ENCODE data around the gene FBXO36. TPM values are rescaled to one million over a fixed set of nuclear protein-coding genes. Genes with fewer than 3 reads are reported as not detected.

FBXO36 gene
- total RNA-seq, 1 donor from 2014 or later, result 3.5 TPM

DNA sequence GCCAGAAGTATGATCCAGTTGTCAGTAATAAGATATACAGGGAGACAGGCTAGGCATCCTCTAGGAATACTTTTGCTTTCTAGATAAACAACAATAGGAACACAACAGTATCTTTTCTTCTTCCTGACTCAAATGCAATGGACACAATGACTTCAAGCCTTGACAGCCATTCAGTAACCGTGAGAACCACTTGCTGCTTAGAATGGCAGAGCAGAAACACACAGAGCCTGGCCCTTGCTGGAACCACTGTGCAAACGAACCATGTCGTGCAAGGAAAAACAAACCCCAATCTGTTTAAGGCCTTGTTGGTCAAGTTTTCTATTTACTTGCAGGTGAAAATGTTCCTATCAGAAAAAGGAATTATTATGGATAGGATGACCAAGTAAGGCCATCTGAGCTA is 19.3 kb upstream of the FBXO36 start:
- no peak for DNase-seq (ENCODE audit: low read depth)
- Histone ChIP-seq H3K4me3 (ENCODE audit: low read depth, low read length) (no peak overlapping the region), H3K27me3 (ENCODE audit: control insufficient read depth, insufficient read depth, low read length) (no peaks in the 10 kb centered on the region), H3K36me3 (ENCODE audit: control insufficient read depth, insufficient read depth, low read length) (no peaks in the 10 kb centered on the region)
- TF ChIP-seq, protein P1, sequence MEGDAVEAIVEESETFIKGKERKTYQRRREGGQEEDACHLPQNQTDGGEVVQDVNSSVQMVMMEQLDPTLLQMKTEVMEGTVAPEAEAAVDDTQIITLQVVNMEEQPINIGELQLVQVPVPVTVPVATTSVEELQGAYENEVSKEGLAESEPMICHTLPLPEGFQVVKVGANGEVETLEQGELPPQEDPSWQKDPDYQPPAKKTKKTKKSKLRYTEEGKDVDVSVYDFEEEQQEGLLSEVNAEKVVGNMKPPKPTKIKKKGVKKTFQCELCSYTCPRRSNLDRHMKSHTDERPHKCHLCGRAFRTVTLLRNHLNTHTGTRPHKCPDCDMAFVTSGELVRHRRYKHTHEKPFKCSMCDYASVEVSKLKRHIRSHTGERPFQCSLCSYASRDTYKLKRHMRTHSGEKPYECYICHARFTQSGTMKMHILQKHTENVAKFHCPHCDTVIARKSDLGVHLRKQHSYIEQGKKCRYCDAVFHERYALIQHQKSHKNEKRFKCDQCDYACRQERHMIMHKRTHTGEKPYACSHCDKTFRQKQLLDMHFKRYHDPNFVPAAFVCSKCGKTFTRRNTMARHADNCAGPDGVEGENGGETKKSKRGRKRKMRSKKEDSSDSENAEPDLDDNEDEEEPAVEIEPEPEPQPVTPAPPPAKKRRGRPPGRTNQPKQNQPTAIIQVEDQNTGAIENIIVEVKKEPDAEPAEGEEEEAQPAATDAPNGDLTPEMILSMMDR (IDR thresholded peaks at IDR 0.05; ENCODE audit: insufficient read depth, low read length, poor library complexity, severe bottlenecking), result no peak

DNA sequence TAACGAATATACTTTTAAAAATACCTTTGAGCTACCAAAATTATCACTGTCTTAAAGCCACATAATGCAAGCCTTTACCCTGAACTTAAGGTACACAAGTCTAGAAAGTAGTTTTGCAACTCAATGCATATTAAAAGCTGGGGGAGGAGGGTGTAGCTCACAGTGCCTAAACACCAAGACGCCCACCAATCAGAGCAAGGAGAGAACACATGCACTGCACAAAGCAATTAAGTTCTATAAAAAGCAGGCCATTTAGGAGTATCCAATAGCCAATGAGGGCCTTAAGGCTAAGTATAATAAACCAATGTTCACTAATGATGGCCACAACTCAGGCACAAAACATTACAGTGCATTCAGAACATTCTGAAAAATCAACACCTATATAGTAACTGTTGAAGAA is 16.7 kb upstream of the FBXO36 start:
- no peak for DNase-seq (ENCODE audit: low read depth)
- H3K36me3 ChIP-seq (ENCODE audit: control insufficient read depth, insufficient read depth, low read length), result no peaks in the 10 kb centered on the region
- no peaks in the 10 kb centered on the region for H3K27me3 ChIP-seq (ENCODE audit: control insufficient read depth, insufficient read depth, low read length)
- TF ChIP-seq, protein P1 (IDR thresholded peaks at IDR 0.05; ENCODE audit: insufficient read depth, low read length, poor library complexity, severe bottlenecking), result no peak
- no peak overlapping the region for H3K4me3 ChIP-seq (ENCODE audit: low read depth, low read length)

DNA sequence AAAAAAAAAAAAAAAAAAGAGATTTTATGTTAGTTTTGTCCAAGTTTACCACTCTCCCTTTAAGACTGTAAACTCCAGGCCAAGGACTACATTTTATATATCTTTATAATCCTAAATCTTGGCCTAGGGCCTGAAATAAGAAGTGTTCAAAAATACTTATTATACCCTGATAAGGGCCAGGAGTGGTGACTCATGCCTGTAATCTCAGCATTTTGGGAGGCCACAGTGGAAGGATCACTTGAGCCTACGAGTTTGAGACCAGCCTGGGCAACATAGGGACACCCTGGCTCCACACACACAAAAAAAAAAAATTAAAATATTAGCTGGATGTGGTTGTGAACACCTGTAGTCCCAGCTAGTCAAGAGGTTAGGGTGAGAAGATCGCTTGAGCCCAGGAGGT is 13.2 kb upstream of the FBXO36 start:
- Histone ChIP-seq H3K27me3 (ENCODE audit: control insufficient read depth, insufficient read depth, low read length) (no peaks in the 10 kb centered on the region), H3K4me3 (ENCODE audit: low read depth, low read length) (no peak overlapping the region), H3K36me3 (ENCODE audit: control insufficient read depth, insufficient read depth, low read length) (no peaks in the 10 kb centered on the region)
- TF ChIP-seq, protein P1 (IDR thresholded peaks at IDR 0.05; ENCODE audit: insufficient read depth, low read length, poor library complexity, severe bottlenecking), result no peak
- DNase-seq (ENCODE audit: low read depth), result no peak

DNA sequence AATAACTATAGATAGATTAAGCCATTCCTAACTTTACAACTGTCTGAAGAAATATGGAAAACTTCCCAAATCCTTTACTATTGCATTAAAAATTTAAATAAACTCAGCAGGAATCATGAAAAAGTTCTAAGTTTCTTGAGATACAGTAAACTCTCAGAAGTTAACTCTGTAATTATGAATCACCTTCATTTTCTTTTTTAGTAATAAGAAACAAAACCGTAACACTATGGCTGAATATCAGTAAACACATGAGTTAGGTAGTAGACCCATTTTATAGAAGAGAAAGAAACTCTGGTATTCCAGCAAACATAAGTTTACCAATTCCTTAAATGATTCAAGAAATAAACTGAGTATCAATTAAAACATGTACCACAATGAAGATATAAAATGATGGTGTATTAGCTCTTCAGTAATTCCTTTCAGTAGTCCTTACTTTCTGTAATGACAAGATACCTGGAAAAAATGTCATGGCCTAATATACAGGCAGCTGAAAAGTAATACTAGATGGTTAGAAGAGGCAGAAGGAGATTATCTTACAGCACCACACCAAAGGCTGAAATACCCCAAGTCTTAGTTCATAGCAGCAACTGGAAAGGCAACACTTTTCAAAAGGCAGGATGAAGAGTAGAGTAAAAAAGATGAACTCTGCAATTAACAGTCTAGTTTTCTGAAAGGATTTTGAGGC is 12.0 kb upstream of the FBXO36 start:
- TF ChIP-seq, protein P1 (IDR thresholded peaks at IDR 0.05; ENCODE audit: insufficient read depth, low read length, poor library complexity, severe bottlenecking), result no peak
- no peak overlapping the region for H3K4me3 ChIP-seq (ENCODE audit: low read depth, low read length)
- DNase-seq (ENCODE audit: low read depth), result no peak
- H3K27me3 ChIP-seq (ENCODE audit: control insufficient read depth, insufficient read depth, low read length), result no peaks in the 10 kb centered on the region
- H3K36me3 ChIP-seq (ENCODE audit: control insufficient read depth, insufficient read depth, low read length), result no peaks in the 10 kb centered on the region

DNA sequence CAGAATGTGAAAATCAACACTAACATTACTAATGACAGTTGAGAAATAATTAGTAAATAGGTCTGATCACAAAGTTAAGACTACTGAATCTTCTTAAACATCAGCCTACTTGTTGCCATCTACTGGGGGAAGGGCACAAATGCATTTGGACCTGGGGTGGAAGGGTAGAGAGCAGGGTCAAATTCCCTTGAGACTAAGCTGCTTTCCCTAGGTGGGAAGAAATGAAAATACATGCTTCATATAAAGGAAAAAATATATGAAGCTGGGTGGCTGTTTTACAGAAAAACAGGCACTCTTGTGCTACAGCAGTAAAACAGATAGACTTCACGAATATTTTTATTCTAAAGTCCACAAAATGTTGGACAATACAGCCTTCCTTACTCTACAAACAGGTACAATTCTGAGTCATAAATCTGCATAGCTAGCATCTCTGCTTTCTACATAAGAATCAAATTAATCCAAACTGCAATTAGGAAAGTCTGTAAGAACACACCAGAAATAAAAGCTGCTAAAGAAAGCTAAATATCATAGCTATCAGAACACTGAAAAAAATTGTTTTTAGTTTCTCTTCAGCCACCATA is 11.4 kb upstream of the FBXO36 start:
- DNase-seq (ENCODE audit: low read depth), result no peak
- Histone ChIP-seq H3K27me3 (ENCODE audit: control insufficient read depth, insufficient read depth, low read length) (no peaks in the 10 kb centered on the region), H3K36me3 (ENCODE audit: control insufficient read depth, insufficient read depth, low read length) (no peaks in the 10 kb centered on the region), H3K4me3 (ENCODE audit: low read depth, low read length) (no peak overlapping the region)
- TF ChIP-seq, protein P1 (IDR thresholded peaks at IDR 0.05; ENCODE audit: insufficient read depth, low read length, poor library complexity, severe bottlenecking), result peak; percentile 39

DNA sequence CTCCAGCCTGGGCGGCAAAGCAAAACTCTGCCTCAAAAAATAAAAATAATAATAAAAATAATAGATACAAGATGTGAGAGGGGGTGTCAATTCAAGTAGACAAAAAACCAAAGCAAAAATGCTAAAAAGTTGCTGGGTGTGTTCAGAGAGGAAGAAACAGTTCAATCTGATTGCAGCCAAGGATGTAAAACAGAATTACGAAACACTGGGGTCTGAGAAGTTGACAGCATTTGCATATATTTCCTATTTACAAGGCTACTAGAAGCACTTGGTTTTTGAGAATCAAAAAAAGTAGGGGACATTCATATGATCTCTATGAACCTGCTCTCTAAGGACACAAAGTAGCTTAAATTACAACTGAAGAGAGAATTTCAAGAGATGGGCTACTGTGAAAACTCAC is 8.1 kb upstream of the FBXO36 start:
- H3K27me3 ChIP-seq (ENCODE audit: control insufficient read depth, insufficient read depth, low read length), result no peaks in the 10 kb centered on the region
- TF ChIP-seq, protein P1 (IDR thresholded peaks at IDR 0.05; ENCODE audit: insufficient read depth, low read length, poor library complexity, severe bottlenecking), result no peak
- no peak for DNase-seq (ENCODE audit: low read depth)
- H3K4me3 ChIP-seq (ENCODE audit: low read depth, low read length), result no peak overlapping the region
- H3K36me3 ChIP-seq (ENCODE audit: control insufficient read depth, insufficient read depth, low read length), result no peaks in the 10 kb centered on the region

All from kidney epithelial cell (primary cell).